Right lobe of liver (tissue), 6 donors: ENCODE measurements around the gene AKAP13. TPM values are rescaled to one million over a fixed set of nuclear protein-coding genes. Genes with fewer than 3 reads are reported as not detected.

Source experiments
- ATAC-seq, 4 donors: fragments of 200-7000 bp; cut with Tn5 transposase; one replicate each; pipeline ENCODE4 v1.9.1; 2020; ENCODE audit warnings: mild to moderate bottlenecking in 4 of 4, moderate library complexity in 4 of 4
- DNase-seq, 3 donors: peaks; one replicate each; pipeline ENCODE4 v3.0.0-alpha.2; 2020
- H3K27ac ChIP-seq, 3 donors: fragments of 200-600 bp; one replicate each; pipeline ENCODE4 v1.8.0; 2022
- H3K27me3 ChIP-seq, 2 donors: fragments of 200-600 bp; one replicate each; pipeline ENCODE4 v1.8.0; 2022
- H3K36me3 ChIP-seq, 4 donors: fragments of 200-600 bp; sonication (generic) in 1 of 4; one replicate each; pipeline versions ENCODE4 v1.5.1 to v1.8.0; 2017 to 2022; ENCODE audit warnings: control low read depth in 1 of 4
- H3K4me1 ChIP-seq, 4 donors: fragments of 200-600 bp; sonication (generic) in 1 of 4; one replicate each; pipeline versions ENCODE4 v1.5.1 to v1.8.0; 2017 to 2022; ENCODE audit warnings: control low read depth in 1 of 4
- H3K4me3 ChIP-seq, 3 donors: fragments of 200-600 bp; one replicate each; pipeline ENCODE4 v1.8.0; 2022
- H3K9me3 ChIP-seq, 4 donors: fragments of 200-600 bp; sonication (generic) in 1 of 4; one replicate each; pipeline versions ENCODE4 v1.5.1 to v1.8.0; 2017 to 2022; ENCODE audit warnings: control low read depth in 1 of 4
- POLR2A ChIP-seq: fragments of 450-650 bp; IDR thresholded peaks from one replicate; pipeline ENCODE4 v1.6.1; 2017; ENCODE audit warnings: antibody characterized with exemption, mild to moderate bottlenecking
- WGBS: methylation state at CpG from one replicate; pipeline ENCODE4 v1.1.6; 2018; ENCODE audit warnings: low coverage, low lambda C conversion rate; ENCODE audit not compliant: insufficient coverage; ENCODE audit errors: missing lambda C conversion rate; 5-methylcytosine and 5-hydroxymethylcytosine counted together
- intact Hi-C, 2 donors: fragments of 100-400 bp; cut with DNase I; formaldehyde crosslinking; loops; one replicate each; pipeline versions ENCODE4 v1.11.2 to v1.14.1; 2022
- total RNA-seq, 6 experiments: library from RNA; depleted of rRNA in 2 of 6; stranded (reverse); fragments of >200 nt in 2 of 6; fragmentation: NEBNext Ultra II Directional in 3 of 6; extraction: Animal tissue kit (Norgen Biotek cat#: 25700) in 3 of 6; gene quantifications; one replicate each; pipeline versions ENCODE4 v1.1.0 to v1.2.4, GENCODE V29; 2016 to 2023
- TF ChIP-seq, protein P1 (sequence below), 4 donors: fragments of 200-600 bp in 3 of 4; fragments of 450-650 bp in 1 of 4; IDR thresholded peaks; one replicate each; pipeline versions ENCODE4 v1.5.1 to v1.8.0; 2016 to 2022; ENCODE audit warnings: antibody characterized with exemption in 4 of 4, mild to moderate bottlenecking in 2 of 4
- donor health status: DM: no; HTN: yes; CAD: no.
- donor health status: DM: no; HTN: no; CAD: no.
- donor health status: DM: no; HTN: no; CAD: no.
- donor health status: DM: no; HTN: yes; CAD: no.
- donor health status: DM: no; HTN: yes; CAD: no.

AKAP13 gene
- total RNA-seq, 6 experiments from 2014 or later, result 50.1 to 73.1 (median 63.9) TPM

GRCh38 chr15:85401108-85401774 is 20.8 kb downstream of the AKAP13 start:
- intact Hi-C loops, result no loop called here
- no peak for ATAC-seq
- no peak for DNase-seq
- 81% methylated on average over 4 of the region's 4 CpGs for WGBS
- TF ChIP-seq POLR2A, result no peak
- TF ChIP-seq, protein P1, sequence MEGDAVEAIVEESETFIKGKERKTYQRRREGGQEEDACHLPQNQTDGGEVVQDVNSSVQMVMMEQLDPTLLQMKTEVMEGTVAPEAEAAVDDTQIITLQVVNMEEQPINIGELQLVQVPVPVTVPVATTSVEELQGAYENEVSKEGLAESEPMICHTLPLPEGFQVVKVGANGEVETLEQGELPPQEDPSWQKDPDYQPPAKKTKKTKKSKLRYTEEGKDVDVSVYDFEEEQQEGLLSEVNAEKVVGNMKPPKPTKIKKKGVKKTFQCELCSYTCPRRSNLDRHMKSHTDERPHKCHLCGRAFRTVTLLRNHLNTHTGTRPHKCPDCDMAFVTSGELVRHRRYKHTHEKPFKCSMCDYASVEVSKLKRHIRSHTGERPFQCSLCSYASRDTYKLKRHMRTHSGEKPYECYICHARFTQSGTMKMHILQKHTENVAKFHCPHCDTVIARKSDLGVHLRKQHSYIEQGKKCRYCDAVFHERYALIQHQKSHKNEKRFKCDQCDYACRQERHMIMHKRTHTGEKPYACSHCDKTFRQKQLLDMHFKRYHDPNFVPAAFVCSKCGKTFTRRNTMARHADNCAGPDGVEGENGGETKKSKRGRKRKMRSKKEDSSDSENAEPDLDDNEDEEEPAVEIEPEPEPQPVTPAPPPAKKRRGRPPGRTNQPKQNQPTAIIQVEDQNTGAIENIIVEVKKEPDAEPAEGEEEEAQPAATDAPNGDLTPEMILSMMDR (IDR thresholded peaks at IDR 0.05), result no peak
- Histone ChIP-seq H3K27ac (no peak overlapping the region), H3K9me3 (no peaks in the 10 kb centered on the region), H3K36me3 (no peaks in the 10 kb centered on the region), H3K4me1 (peaks cover 0 to 11% (median 0%) of the 10 kb centered on the region in 4 donors), H3K27me3 (no peaks in the 10 kb centered on the region), H3K4me3 (no peak overlapping the region)

DNA sequence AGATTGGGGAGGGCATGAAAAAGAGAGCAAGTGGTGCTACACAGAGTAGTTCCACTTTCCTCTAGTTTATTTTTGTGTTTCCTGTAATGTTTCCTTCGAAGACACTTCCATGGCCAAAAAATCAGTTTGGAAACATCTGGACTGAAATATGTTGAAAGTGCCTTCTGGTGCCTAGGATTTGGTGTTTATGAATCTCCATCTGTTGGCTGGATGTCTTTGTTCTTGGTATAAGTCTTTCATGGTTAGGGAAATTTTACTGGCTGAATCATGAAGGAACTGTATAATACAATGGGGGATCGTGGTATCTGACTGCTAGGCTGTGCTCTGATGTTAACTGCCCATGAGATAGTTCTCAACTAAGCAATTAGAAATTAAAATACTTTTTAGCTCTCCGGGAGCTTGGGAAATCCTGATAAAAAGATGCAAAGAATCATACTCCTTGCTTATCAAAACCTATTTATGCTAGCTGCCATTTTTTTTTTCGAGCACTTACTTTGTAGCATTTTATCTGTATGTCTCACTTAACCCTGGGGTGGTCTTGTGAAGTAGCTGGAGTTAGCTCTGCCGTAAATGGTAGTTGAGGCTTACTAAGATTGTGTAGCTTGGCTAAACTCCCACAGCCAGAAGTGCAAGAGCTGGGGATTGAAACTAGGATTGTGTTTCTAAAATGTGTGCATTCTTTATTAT is 21.9 kb downstream of the AKAP13 start:
- no peak overlapping the region for H3K27ac ChIP-seq
- H3K4me3 ChIP-seq, result no peak overlapping the region
- H3K36me3 ChIP-seq, result no peaks in the 10 kb centered on the region
- no peak for ATAC-seq
- intact Hi-C loops, result no loop called here
- H3K27me3 ChIP-seq, result no peaks in the 10 kb centered on the region
- H3K9me3 ChIP-seq, result no peaks in the 10 kb centered on the region
- H3K4me1 ChIP-seq, result peaks cover 0 to 11% (median under 1%) of the 10 kb centered on the region in 4 donors
- DNase-seq, result no peak
- WGBS, result 78% methylated on average over 5 of the region's 5 CpGs
- no peak for TF ChIP-seq POLR2A
- TF ChIP-seq, protein P1 (IDR thresholded peaks at IDR 0.05), result no peak

- H3K27me3 ChIP-seq, result no peaks in the 10 kb centered on the region
- ATAC-seq, result peak; percentile 50 to 81 (median 69)
- WGBS, result 82% methylated on average over 5 of the region's 5 CpGs
- peaks cover 0 to 16% (median 6%) of the 10 kb centered on the region in 4 donors for H3K4me1 ChIP-seq
- no peaks in the 10 kb centered on the region for H3K36me3 ChIP-seq
- no peak for DNase-seq
- TF ChIP-seq POLR2A, result no peak
- TF ChIP-seq, protein P1 (IDR thresholded peaks at IDR 0.05), result no peak
- intact Hi-C loops, result no loop called here
- no peak overlapping the region for H3K4me3 ChIP-seq
- no peaks in the 10 kb centered on the region for H3K9me3 ChIP-seq
- no peak overlapping the region for H3K27ac ChIP-seq
These were observed 23.3 kb downstream of the AKAP13 start for GRCh38 chr15:85403745-85404144.

DNA sequence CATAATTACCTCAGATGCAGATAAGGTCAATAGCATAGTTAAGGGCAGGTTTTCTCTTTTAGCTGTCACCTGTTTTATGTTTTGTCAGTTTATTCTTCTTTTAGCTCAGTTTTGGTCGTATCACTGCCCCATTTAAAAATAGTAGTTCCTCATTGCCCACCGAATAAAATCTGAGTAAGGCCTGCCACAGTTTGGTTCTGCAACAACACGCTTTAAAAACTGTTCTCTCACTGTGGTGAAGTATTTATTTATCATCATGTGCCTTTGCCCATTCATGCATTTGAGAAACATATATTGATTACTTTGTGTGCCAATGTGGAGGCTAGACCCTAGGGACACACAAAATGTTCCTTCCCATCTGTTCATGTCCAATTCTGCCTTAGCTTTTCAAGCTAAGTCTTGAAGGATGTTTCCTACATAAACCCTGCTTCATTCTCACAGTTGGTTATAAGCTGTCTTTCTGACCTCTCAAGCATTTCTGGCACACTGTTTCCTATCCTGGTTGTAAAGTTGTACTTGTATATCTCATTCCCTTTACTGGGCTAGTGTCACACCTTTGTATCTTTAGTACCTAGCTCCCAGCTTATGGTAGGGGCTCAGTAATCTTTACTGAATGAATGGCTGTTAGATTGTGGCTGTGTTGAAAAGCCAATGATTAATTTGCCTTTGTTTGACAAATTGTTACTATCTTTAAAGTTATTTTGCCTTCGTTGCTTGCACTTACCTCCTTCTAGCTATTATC is 23.9 kb downstream of the AKAP13 start:
- peaks cover 0 to 16% (median 6%) of the 10 kb centered on the region in 4 donors for H3K4me1 ChIP-seq
- intact Hi-C loops, result no loop called here
- no peak for TF ChIP-seq POLR2A
- TF ChIP-seq, protein P1 (IDR thresholded peaks at IDR 0.05), result no peak
- ATAC-seq (no peak), DNase-seq (no peak)
- H3K9me3 ChIP-seq, result no peaks in the 10 kb centered on the region
- H3K36me3 ChIP-seq, result no peaks in the 10 kb centered on the region
- WGBS, result 52% methylated on average over 4 of the region's 4 CpGs
- no peak overlapping the region for H3K27ac ChIP-seq
- H3K4me3 ChIP-seq, result no peak overlapping the region
- H3K27me3 ChIP-seq, result no peaks in the 10 kb centered on the region
